NOMO-1 treated with DMSO at 0.1 percent for 48 hours (cell line): ENCODE measurements around the gene GRIN3A.

Experiments
- DNase-seq: peaks from one replicate; lab custom pipeline; 2025; ENCODE audit not compliant: unreplicated experiment; lab: John Stamatoyannopoulos, UW

GRIN3A gene

DNA sequence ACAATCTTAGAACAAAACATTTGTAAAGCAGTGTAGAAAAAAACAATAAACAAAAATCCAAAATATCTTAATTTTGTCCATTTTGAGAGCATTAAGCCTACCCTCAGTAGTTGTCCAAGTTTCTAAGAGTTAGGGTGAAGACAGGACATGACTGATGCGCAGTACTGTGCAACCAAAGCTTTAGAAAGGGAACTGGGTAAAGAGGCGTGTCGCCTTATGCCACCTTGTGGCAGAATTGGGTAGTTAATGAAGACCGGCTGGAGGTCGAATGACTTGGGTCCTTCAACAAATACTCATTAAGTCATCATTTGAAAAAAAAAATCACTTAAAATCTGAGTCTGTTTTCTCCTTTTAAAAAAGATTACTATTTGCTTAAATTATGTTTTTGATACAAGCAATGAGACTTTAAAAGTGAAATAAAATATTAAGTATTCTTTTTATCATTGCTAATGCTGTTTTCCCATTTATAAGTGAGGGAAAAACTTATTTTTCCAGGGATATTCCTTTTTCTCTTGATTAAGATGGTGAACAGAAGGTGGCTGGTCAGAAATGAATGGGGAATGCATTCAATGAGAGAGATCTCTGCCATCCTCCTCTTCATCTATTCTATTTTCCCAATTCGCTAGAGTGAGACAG, 208.3 kb downstream of the GRIN3A start:
- DNase-seq = peak; percentile 75

DNA sequence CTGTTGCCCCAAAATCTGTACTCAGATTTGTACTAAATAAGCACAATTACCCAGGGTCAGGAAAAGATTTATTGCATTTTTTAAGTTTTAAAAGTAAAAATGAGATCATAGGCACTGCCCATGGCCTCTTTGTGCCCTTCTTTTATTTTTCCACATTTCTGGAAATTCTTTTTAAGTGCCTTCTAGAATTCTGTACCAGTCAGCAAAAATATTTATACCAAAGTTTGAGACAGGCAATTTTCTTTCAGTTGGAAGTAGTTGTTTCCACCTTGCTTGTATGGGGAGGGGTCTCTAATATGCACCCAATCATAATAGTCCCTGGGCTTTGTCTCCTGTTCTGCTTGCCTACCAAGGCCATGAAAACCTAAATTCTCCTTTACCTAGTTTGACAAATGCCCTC, 210.4 kb downstream of the GRIN3A start:
- no peak for DNase-seq

DNA sequence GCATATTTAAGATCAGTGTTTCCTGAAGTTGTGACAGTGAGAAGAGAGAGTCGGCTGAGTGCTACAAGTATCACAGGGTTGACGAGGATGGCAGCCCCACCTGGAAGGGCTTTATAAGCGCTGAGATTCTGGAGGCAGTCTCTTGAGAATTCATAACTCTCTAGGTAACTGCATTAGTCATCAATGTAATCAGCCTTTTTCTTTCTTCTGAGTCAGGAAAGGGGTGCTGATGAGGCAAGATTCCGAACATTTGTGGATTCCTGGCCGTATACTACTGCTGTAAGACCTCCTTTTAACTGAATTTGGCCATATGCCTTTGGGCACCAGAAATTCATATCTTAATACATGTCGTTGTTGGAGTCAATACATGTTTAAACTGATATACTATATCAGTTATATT, 211.4 kb downstream of the GRIN3A start:
- no peak for DNase-seq

DNA sequence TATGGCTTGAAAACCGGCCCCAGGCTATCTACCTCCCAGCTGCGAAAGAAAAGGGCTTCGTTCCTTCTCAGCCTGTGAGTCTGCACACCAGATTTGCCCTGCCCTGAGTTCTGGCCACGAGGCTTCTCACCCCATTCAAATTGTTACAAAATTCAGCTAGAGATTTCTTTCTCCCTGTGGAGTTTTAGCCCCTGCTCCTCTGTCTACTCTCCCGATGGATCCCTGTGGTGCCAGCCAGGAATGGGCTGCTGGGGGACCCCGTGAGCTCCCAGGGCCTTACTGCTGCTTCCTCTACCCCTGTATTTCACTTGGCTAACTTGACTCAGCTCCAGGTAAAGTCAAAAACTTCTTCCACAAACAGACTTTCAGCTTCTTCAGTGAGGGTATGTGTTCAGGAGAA, 214.1 kb downstream of the GRIN3A start:
- no peak for DNase-seq
